WTC11 (cell line): ENCODE data around the gene GYS1. TPM values are rescaled to one million over a fixed set of nuclear protein-coding genes. Genes with fewer than 3 reads are reported as not detected.

Experiments
- ATAC-seq: fragments of 200-7000 bp; cut with Tn5 transposase; 2 replicates; pipeline ENCODE4 v1.10.0; 2021; ENCODE audit warnings: mild to moderate bottlenecking, moderate library complexity
- CTCF ChIA-PET: fragments of 300-600 bp; sonication (Branson Sonifier 250); formaldehyde crosslinking; loops from one replicate; lab custom pipeline; 2021; ENCODE audit warnings: antibody characterized with exemption; lab: Charles Lee
- POLR2A ChIA-PET: fragments of 350-600 bp; sonication (Branson Sonifier 250); formaldehyde crosslinking; loops from one replicate; lab custom pipeline; 2021; ENCODE audit warnings: antibody characterized with exemption; lab: Charles Lee
- DNase-seq: peaks from one replicate; pipeline ENCODE4 v3.0.0; 2021; ENCODE audit warnings: low spot score
- H3K27ac Mint-ChIP-seq: 2 replicates; pipeline ENCODE4 v1.8.0; 2021; ENCODE audit warnings: mixed read lengths
- H3K27me3 Mint-ChIP-seq: 2 replicates; pipeline ENCODE4 v1.8.0; 2021; ENCODE audit warnings: low read depth, mild to moderate bottlenecking, moderate library complexity, mixed read lengths
- H3K36me3 Mint-ChIP-seq: 2 replicates; pipeline ENCODE4 v1.8.0; 2021; ENCODE audit warnings: mixed read lengths
- H3K4me1 Mint-ChIP-seq: 2 replicates; pipeline ENCODE4 v1.8.0; 2022; ENCODE audit warnings: mixed read lengths
- H3K4me3 Mint-ChIP-seq: 2 replicates; pipeline ENCODE4 v1.8.0; 2021; ENCODE audit warnings: mild to moderate bottlenecking, moderate library complexity, mixed read lengths
- H3K9me3 Mint-ChIP-seq: 2 replicates; pipeline ENCODE4 v1.8.0; 2021; ENCODE audit warnings: mixed read lengths
- ATF1 ChIP-seq: sonication (generic); formaldehyde crosslinking; IDR thresholded peaks from 2 replicates; pipeline ENCODE4 v1.8.1; 2023; ENCODE audit warnings: mild to moderate bottlenecking, moderate library complexity, missing genetic modification reagents
- CDX4 ChIP-seq: fragments of 250-450 bp; sonication (Bioruptor Pico); IDR thresholded peaks from 2 replicates; pipeline ENCODE4 v1.9.0; 2021; ENCODE audit warnings: moderate library complexity, mild to moderate bottlenecking, inconsistent platforms, borderline replicate concordance
- E2F4 ChIP-seq: sonication (generic); formaldehyde crosslinking; IDR thresholded peaks from 2 replicates; pipeline ENCODE4 v1.8.1; 2022; ENCODE audit warnings: low read depth, mild to moderate bottlenecking, moderate library complexity, missing genetic modification reagents, borderline replicate concordance
- ETV6 ChIP-seq: sonication (generic); formaldehyde crosslinking; IDR thresholded peaks from 2 replicates; pipeline ENCODE4 v1.8.1; 2022; ENCODE audit warnings: mild to moderate bottlenecking, missing genetic modification reagents
- FOXJ3 ChIP-seq: sonication (generic); formaldehyde crosslinking; IDR thresholded peaks from 2 replicates; pipeline ENCODE4 v1.9.0; 2021; ENCODE audit warnings: missing genetic modification reagents, mild to moderate bottlenecking, borderline replicate concordance
- GABPB1 ChIP-seq: sonication (generic); formaldehyde crosslinking; IDR thresholded peaks from 2 replicates; pipeline ENCODE4 v1.8.1; 2023; ENCODE audit warnings: mild to moderate bottlenecking, missing genetic modification reagents
- HMGA2 ChIP-seq: fragments of 250-450 bp; sonication (Bioruptor Pico); IDR thresholded peaks from 2 replicates; pipeline ENCODE4 v1.4.0; 2021; ENCODE audit warnings: mild to moderate bottlenecking, moderate library complexity
- JUN ChIP-seq: sonication (generic); formaldehyde crosslinking; IDR thresholded peaks from 2 replicates; pipeline ENCODE4 v1.8.0; 2023; ENCODE audit warnings: mild to moderate bottlenecking, missing genetic modification reagents
- KAT7 ChIP-seq: sonication (generic); formaldehyde crosslinking; IDR thresholded peaks from 2 replicates; pipeline ENCODE4 v1.8.1; 2023; ENCODE audit warnings: missing genetic modification reagents, mild to moderate bottlenecking, borderline replicate concordance
- MYBL2 ChIP-seq: sonication (generic); formaldehyde crosslinking; IDR thresholded peaks from 2 replicates; pipeline ENCODE4 v1.8.1; 2023; ENCODE audit warnings: mild to moderate bottlenecking, moderate library complexity, missing genetic modification reagents
- NR1H2 ChIP-seq: sonication (generic); formaldehyde crosslinking; IDR thresholded peaks from 2 replicates; pipeline ENCODE4 v1.9.0; 2021; ENCODE audit warnings: mild to moderate bottlenecking, moderate library complexity, missing genetic modification reagents
- NR3C1 ChIP-seq: sonication (generic); formaldehyde crosslinking; conservative IDR thresholded peaks from 2 replicates; pipeline ENCODE4 v1.8.1; 2023; ENCODE audit warnings: low read depth, mild to moderate bottlenecking, missing genetic modification reagents
- PREB ChIP-seq: sonication (generic); formaldehyde crosslinking; IDR thresholded peaks from 2 replicates; pipeline ENCODE4 v1.8.1; 2022; ENCODE audit warnings: mild to moderate bottlenecking, missing genetic modification reagents, moderate library complexity, borderline replicate concordance
- TCF7 ChIP-seq: sonication (generic); formaldehyde crosslinking; IDR thresholded peaks from 2 replicates; pipeline ENCODE4 v1.8.0; 2022; ENCODE audit warnings: mild to moderate bottlenecking, low read depth, missing genetic modification reagents, moderate library complexity
- ZBTB21 ChIP-seq: sonication (generic); formaldehyde crosslinking; IDR thresholded peaks from 2 replicates; pipeline ENCODE4 v1.8.1; 2023; ENCODE audit warnings: mild to moderate bottlenecking, missing genetic modification reagents, borderline replicate concordance
- ZMAT4 ChIP-seq: fragments of 250-450 bp; sonication (Bioruptor Pico); IDR thresholded peaks from 2 replicates; pipeline ENCODE4 v1.9.0; 2021; ENCODE audit warnings: mild to moderate bottlenecking
- ZNF263 ChIP-seq: sonication (generic); formaldehyde crosslinking; IDR thresholded peaks from 2 replicates; pipeline ENCODE4 v1.8.1; 2022; ENCODE audit warnings: low read depth, mild to moderate bottlenecking, moderate library complexity, missing genetic modification reagents
- ZNF425 ChIP-seq: fragments of 250-450 bp; sonication (Bioruptor Pico); conservative IDR thresholded peaks from 2 replicates; pipeline ENCODE4 v1.9.0; 2021; ENCODE audit warnings: mild to moderate bottlenecking
- ZNF532 ChIP-seq: fragments of 250-450 bp; sonication (Bioruptor Pico); IDR thresholded peaks from 2 replicates; pipeline ENCODE4 v1.9.0; 2021; ENCODE audit warnings: mild to moderate bottlenecking, borderline replicate concordance
- ZSCAN18 ChIP-seq: fragments of 250-450 bp; sonication (Bioruptor Pico); IDR thresholded peaks from 2 replicates; pipeline ENCODE4 v2.1.2; 2022; ENCODE audit warnings: mild to moderate bottlenecking, moderate library complexity
- total RNA-seq: library from RNA; stranded (reverse); gene quantifications from 3 replicates; pipeline ENCODE4 v1.2.3, GENCODE V29; 2021

Gene GYS1
- total RNA-seq, 1 experiment from 2014 or later: 52.0 TPM

- Mint-ChIP-seq H3K4me3 (no peak overlapping the region), H3K27me3 (peaks cover 55% of the 10 kb centered on the region), H3K27ac (no peak overlapping the region), H3K4me1 (peaks cover 23% of the 10 kb centered on the region), H3K9me3 (no peaks in the 10 kb centered on the region), H3K36me3 (no peaks in the 10 kb centered on the region)
- ChIA-PET CTCF (interaction anchor here (0.5 to 6.5 kb wide), 11 partner anchors 10 to 458 kb away, joined by 3 to 78 read pairs (median 20); partner anchors contain the start of genes CGB2, CGB7, GYS1 and RUVBL2), POLR2A (no interaction called here)
- no peak for TF ChIP-seq KAT7
- TF ChIP-seq ZSCAN18 (CRISPR knock-in tag): no peak
- TF ChIP-seq CDX4 (CRISPR knock-in tag): no peak
- TF ChIP-seq ZNF263 (CRISPR knock-in tag): no peak
- no peak for TF ChIP-seq MYBL2 (CRISPR knock-in tag)
- TF ChIP-seq NR3C1: no peak
- TF ChIP-seq ATF1 (CRISPR knock-in tag): no peak
- no peak for TF ChIP-seq JUN
- TF ChIP-seq ZNF532: no peak
- TF ChIP-seq ZBTB21: no peak
- no peak for TF ChIP-seq E2F4
- no peak for TF ChIP-seq HMGA2 (CRISPR knock-in tag)
- TF ChIP-seq FOXJ3 (CRISPR knock-in tag): no peak
- TF ChIP-seq ZMAT4 (CRISPR knock-in tag): no peak
- no peak for TF ChIP-seq GABPB1 (CRISPR knock-in tag)
- no peak for TF ChIP-seq ZNF425 (CRISPR knock-in tag)
- TF ChIP-seq TCF7 (CRISPR knock-in tag): no peak
- TF ChIP-seq ETV6 (CRISPR knock-in tag): no peak
- TF ChIP-seq PREB (CRISPR knock-in tag): no peak
- no peak for TF ChIP-seq NR1H2
- DNase-seq: no peak
- ATAC-seq: no peak
Measured at GRCh38 chr19:49020931-49021895, 28.1 kb upstream of the GYS1 start.
